Left forelimb (tissue), 1 donor: Measurements from ENCODE around the gene LRRTM1.

Source experiments
- DNase-seq: peaks from one replicate; pipeline ENCODE4 v3.0.0-alpha.2; 2018; ENCODE audit warnings: low spot score

LRRTM1 gene, protein sequence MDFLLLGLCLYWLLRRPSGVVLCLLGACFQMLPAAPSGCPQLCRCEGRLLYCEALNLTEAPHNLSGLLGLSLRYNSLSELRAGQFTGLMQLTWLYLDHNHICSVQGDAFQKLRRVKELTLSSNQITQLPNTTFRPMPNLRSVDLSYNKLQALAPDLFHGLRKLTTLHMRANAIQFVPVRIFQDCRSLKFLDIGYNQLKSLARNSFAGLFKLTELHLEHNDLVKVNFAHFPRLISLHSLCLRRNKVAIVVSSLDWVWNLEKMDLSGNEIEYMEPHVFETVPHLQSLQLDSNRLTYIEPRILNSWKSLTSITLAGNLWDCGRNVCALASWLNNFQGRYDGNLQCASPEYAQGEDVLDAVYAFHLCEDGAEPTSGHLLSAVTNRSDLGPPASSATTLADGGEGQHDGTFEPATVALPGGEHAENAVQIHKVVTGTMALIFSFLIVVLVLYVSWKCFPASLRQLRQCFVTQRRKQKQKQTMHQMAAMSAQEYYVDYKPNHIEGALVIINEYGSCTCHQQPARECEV

DNA sequence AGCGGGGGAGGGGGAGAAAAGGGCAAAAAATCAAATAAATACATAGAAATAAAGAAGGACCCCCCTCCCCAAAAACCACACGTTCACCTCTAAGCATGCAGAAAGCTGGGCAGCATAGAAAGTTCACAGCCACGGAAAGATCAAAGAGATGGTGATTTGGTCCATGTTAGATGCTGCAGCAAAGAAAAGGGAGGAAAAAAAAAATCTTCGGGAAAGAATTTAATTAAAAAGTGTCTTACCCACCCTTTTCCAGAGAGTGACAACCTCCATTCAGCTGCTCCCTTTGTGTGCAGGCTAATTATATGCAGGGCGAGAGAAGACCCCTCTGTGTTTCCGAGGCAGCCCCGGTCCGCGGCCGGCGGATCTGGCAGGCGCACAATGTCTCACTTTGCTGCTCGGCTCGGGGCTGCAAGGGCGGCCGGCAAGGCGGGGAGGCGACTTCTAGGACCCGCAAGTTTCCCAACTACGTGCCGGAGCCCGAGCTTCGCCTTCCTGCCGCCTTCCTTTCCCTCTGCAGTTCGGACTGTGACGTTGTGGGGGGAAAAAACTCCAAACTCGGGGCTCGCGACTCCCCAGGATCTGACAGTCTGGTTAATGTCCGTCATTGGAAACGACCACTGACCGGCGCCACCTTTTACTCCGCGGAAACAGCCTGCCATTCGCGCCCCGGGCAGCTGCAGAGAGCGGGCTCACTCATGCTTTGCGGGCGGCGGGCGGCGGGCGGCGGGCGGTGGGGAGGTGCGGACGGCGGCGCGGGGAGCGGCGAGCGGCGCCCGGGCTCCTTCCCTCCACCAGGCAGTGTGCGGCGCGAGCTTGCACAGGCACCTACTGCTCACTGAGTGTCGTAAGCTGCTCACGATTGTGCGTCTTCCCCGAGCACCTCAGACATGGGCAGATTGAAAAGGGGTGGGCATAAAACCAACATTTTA is at the start of gene LRRTM1:
Gene LRRTM1 (minus strand): TSS at position 844 of the 929 bp plus-strand sequence. CDS start 933 bp downstream, outside the sequence.
- no peak for DNase-seq

DNA sequence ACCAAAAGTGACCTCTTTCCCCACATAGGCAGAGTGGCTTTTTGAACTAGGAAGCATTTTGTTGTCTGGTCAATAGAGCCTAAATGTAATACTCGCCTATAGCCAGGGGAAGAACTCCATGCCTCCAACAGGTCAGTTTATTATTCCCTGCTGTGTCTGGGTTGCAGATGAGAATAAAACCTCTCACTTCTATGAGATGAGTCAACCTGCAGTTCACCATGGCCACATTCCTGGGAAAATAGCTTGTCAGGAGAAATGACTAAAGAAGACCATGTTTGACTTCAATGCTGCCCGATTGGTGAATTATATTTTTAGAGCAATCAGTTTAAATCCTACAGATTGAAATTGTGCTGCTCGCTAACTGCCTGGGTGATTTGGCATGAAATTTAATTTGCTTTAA is 46.7 kb upstream of the LRRTM1 start:
- DNase-seq = no peak

DNA sequence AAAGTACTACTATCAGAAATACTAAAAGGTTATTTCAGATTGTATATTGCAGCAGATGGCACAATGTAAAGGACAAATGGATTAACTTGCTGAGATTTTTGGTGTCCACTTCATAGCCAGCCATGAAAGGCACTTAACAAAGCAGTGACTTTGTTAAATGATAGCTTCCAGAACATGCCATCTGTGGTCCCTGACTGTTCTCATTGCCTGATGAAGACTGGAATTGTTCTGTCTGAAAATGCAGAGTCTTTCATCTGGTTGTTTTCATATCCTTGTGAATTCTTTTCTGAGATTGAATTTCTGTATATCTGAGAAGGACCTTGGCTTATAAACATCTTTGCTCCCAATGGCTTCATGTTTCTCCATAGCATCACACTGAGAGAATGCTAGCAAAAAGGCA is 44.4 kb upstream of the LRRTM1 start:
- DNase-seq = no peak

DNA sequence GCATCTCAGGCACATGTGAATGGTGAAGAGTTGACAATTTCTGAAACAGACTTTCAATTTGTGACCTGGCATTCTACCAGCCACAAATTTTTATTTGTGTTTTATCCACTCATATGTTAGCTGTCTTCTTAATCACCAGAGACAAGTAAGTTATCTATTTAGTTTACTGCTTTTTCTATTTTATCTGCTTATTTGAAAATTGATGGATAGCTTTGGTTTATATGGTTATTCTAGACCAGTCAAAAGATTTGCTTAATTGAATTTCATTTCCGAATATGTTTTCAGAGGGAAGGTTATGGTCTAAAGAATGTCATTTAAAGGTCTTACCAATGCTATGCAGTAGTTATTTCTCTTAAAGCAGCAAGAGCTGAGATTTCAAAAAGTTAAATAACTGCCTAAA is 43.5 kb upstream of the LRRTM1 start:
- DNase-seq = no peak

DNA sequence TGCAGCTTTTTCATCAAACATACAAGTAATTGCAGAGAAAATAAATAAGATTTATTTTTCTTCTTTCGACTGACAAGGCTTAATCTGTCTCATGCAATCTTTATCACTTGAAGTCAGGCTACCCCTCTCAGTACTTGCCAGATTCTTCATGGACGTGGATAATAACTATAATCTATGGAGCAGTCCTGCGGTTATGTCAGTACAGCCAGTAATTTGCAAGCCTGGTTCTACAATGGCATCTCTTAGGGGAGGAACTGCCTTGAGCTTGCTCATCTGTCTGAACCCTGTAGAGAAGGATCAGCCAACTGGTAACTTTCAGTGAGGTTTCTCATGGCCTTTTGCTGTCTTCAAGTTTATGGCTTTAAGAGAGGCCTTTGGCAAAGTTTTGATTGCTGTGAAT is 35.5 kb upstream of the LRRTM1 start:
- no peak for DNase-seq

DNA sequence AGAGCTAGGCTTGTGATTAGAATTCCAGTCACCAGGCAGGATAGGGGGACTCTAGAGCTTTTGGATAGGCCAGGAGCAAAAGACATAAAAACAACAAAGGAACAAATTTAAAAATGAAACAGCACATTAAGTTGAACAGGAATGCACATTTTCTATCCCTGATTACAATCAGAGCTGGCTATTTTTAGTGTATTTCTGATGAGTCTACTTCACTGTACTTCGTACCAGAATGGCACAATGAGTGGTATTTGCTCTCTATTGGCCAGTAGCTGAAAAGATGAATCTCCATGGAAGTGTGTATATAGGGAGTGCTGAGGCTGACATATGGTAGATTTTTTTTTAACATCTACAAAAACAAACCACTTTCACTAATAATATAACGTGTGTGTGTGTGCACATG is 34.2 kb upstream of the LRRTM1 start:
- DNase-seq = no peak

DNA sequence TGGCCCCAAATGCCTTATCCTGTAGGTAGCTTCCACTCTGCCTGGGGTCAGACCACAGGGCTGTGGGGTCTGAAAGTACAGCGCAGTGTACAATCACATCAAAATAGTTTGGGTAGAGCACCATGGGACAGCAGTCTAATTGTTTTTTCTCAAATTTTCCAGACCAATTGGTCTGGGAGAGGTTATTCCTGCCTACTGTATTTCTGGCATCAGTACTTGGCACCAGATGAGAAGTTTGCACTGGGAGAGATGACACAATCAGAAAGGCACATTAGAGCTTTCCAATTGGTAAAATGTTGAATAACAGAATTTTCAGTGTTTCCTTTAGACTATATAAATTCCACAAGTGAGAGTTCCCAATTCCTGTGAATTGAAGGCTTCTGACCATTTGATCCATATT is 30.9 kb upstream of the LRRTM1 start:
- no peak for DNase-seq

DNA sequence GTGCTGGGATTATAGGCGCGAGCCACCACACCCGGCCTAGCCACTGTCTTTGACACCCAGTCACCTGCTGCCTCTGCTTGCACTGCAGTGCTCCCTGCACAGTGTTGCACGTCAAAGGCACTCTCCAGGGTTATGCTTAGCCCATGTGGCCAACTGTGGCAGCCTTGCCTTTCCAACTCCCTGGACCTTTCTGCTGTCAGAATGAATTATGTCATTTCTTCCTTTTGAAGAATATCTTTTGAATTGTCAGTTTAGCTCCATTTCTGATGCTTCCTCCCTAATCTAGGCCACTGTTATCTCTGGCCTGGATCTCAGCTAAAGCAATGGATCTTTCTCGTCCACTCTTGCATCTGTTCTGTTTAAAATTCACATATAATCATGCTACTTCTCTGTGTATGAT is 29.3 kb upstream of the LRRTM1 start:
- no peak for DNase-seq

DNA sequence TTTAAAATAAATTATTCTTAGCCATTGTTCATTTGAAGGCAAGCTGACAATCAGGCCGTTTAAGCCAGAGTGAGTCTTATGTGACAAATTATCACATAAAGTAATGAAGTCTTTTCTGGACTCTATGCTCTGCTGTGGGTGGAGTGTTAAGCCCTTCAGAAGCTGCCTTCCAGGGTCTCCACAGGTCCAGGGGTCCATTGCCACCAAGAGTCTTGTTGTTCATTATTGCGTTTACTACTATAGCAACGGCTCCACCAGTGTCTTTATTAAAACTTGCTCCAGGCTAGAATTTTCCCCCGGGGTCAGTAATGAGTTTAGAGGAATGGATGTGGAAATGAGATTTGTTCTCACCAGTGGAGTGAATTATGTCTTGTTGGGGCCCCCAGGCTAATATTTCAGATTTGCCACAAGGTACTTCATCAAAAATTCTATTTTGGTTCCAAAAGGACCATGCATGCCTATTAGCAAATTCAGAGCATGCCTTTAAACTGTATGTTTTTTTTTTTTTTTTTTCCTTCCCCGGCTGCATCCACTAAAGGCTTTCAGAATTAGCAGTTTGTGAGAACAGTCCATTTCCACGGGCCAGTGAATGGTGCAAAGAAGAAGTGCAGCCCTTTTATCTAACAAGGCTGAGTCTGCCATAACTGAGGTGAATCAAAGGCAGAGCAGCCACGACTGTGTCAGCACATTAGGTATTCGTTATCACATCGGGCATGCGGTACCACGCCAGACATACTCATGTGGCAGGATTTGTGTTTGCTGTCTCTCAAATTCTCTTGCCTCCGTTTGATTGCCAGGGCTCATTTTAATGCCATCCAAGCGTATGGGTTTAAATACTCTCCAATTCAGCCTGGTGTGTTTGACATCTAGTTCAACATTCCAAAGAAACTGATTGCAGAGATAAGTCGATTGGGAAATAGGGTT is 26.2 kb upstream of the LRRTM1 start:
- DNase-seq = no peak

DNA sequence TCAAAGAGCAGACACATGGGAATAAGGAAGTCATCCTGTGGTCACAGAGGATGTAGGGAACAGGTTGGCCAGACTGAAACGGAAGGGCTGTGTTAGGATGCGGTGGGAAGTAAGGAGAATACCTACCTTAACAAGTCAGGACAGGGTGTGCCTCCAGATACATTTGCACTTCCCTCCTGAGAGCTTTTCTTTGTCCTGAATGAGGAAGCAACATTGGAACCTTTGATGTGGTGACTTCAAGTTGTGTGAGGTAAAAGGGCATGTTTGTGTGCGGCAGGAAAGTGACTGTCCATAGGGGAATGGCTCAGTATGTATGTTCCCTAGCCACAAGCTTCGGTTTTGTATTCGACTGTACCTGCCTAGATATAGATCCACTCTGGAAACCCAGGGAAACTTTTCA is 24.9 kb upstream of the LRRTM1 start:
- DNase-seq = no peak

DNA sequence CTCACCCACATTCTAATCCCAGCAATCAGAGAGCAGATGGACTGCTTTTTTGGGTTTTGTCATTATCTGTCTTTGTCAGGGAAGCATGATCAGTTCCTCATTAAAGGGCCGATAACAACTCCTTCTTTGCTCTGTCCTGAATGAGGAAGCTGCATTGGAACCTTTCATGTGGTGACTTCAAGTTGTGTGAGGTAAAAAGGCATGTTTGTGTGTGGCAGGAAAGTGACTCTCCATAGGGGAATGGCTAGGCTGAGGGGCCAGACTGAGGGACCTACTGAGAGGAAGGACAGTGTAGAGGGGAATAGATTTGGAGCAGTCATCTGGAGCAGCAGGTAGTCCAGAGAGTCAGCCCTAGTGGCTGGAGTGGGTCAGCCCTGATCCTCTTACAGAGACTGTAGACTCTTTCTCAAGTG is 23.6 kb upstream of the LRRTM1 start:
- no peak for DNase-seq

DNA sequence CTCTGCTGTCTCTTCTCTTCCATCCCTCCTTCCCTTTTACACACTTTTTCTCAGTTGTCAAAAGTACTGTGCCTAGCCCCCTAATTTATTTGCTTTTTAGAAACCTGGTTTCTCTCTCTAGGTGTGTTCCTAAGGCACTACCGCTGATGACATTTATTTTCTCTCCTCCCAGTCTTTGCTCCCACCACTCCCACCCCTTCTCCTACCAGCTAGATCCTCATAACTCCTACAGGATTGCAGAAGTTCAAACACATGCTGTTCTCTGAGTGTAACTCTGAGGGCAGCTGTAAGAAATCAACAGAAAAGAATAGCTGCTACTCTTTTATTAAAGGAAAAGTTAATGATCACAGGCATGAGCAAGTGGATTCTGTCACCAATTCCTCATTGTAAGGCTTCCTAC is 22.3 kb upstream of the LRRTM1 start:
- no peak for DNase-seq

DNA sequence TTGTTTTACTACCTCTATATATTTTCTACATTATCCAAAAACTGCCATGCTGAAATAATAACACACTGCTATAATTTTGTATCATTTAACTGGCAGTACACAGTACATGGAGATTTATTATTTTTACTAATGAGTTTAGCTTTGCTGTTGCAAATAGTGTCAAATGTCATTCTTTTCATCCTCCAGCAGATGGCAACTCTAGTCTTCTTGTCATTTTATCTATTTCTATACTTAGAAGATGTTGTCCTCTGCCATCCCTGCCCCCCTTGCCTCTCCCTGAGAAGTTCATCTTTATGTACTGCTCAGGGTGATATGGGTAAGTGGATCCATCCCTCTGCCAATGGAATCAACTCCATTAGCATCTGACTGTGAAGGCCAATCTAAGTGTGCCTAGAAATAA is 21.7 kb upstream of the LRRTM1 start:
- no peak for DNase-seq

DNA sequence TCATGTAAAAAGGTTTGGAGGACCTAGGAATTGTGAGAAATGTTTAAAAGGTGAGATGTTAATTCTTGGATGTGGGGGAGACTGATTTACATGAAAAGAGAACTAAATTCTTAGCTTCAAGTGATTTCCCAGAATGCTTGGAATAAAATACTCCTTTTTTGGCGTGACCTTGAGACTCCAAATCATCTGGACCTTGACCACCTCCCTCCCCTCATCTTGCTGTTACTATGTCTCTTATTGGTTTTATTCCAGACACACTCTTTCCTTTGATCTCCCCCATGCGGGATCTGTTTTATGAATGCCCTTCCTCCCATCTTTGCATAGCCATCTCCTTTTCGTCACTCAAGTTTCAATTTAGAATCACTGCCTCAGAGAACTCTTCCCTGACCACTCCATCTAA is 20.0 kb upstream of the LRRTM1 start:
- DNase-seq = no peak

DNA sequence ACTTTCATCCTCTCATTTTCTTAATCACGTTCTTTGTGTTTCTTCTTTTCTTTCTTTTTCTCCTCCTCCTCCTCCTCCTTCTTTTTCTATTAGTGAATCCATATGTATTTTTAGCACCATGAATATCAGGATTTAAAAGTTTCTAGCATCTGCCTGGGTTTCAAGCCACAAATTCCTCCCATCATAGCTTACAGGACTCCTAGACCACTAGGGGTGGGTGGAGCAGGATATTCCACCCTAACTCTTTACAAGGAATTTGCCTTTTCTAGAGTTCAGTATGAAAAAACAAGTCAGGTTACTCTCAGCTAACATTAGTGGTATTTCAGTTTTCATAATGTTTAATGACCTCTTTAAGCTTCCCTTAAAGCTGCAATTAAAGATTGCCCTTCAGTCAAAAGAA is 19.1 kb upstream of the LRRTM1 start:
- no peak for DNase-seq

DNA sequence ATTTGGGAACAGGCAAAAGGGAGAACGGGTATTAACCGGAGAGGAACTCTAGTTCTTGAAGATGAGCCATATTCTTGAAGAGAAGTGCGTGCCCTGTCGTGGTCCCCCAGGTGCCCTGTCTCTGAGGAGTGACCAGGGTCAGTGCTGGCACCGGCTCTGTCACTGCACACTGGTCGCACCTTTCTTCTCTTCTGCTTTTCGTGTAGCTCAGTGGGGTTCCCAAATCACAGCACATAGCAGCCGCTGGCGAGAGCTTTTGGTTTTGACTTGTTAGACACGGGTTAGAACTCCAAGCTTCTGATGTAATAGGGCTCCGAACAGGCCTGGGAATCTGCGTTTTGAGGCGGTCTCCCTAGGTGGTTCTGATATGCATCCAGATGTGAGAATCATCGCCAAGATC is 18.4 kb upstream of the LRRTM1 start:
- DNase-seq = no peak

DNA sequence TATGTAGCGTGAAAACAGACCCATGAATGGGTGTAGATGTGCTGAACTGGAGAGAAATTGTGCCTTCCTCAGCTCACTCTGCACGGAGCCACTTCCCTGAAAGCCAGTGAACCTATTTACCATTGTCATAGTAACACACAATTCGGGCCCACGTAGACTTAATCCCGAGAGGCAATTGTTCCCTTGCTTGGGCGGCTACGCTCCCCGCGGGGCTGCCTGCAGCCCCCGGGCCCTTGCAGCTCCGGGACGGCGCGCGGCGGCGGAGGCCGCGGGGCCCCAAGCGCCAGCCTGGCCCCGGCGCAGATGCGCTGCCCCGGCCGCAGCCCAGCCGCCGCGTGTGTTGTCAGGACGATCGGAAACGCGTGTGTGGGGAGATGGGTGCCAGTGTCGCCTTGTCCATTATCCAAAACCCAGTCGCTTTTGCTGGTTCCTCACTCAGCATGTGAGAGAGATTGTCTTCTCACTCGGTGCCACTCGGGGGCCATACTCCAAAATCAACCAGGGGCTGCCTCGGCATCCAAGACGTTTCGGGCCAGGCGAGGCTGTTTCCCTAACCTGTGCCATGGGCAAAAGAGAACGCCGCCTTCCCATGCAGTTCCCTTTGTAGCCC is 17.9 kb upstream of the LRRTM1 start:
- no peak for DNase-seq

DNA sequence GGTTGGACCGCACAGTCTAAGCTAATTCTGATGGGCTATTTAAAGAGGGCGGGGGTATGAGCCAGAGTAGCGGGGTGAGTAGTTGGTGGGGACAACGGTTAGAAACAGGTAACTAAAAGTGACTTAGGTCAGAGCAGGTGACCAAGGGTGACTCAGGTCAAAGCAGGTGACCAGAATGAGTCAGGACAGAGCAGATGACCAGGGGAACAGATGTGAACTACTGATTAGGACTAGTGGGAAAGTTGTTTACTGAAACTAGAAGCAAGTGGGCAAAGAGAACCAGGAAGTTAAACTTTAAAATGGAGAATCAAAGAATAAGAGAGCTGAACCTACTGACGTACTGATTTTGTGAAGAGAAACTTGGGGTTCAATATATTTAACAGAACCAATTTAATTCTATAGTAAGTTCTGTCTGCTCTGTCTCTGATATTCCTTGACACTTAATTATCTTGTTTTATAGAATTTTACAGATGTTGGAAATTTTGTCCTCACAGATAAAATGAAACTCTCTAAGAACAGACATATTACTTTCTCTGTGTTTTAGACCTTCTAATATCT is 7.8 kb upstream of the LRRTM1 start:
- DNase-seq = no peak

DNA sequence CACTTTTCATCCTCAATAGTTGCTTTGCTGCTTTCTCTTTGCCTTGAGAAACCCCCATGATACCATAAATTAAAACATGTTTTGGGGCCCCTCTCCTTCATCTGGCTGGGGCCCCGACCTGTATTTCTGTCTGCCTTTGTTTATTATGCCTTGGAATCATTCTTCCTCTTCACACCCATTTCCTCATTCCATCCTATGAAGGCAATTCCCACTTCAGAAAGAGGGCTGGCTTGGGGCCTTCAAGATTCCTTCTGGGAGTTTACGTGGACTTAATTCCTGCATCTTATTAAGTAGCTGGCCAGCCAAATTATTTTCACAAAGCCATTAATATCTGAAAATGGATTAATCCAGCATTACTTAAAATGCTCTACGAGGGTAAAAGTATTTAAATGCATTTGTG is 6.8 kb upstream of the LRRTM1 start:
- no peak for DNase-seq

DNA sequence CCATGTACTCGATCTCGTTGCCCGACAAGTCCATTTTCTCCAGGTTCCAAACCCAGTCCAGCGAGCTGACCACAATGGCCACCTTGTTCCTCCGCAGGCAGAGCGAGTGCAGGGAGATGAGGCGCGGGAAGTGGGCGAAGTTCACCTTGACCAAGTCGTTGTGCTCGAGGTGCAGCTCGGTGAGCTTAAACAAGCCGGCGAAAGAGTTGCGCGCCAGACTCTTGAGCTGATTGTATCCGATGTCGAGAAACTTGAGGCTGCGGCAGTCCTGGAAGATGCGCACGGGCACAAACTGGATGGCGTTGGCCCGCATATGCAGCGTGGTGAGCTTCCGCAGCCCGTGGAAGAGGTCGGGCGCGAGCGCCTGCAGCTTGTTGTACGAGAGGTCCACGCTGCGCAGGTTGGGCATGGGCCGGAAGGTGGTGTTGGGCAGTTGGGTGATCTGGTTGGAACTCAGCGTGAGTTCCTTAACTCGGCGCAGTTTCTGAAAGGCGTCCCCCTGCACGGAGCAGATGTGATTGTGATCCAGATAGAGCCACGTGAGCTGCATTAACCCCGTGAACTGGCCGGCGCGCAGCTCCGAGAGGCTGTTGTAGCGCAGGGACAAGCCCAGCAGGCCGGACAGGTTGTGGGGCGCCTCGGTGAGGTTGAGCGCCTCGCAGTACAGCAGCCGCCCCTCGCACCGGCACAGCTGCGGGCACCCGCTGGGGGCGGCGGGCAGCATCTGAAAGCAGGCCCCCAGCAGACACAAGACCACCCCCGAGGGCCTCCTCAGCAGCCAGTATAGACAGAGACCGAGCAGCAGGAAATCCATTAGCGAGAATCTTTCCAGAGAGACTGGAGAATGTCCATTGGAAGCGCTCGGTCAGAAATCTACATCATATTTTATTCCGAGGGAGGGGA is 1.3 kb downstream of the LRRTM1 start:
- no peak for DNase-seq
